Measurements from ENCODE around the gene PPP1R1B. TPM values are rescaled to one million over a fixed set of nuclear protein-coding genes. Genes with fewer than 3 reads are reported as not detected.

Gene PPP1R1B
- total RNA-seq, 4 donors from 2014 or later, result 43.7 to 112 (median 70.4) TPM

GRCh38 chr17:39647256-39647655 lies 20.5 kb downstream of the PPP1R1B start:
- H3K9me3 ChIP-seq, result no peaks in the 10 kb centered on the region
- DNase-seq (ENCODE audit: low spot score in 2 of 2), result no peak
- peaks cover 31% of the 10 kb centered on the region for H3K4me1 ChIP-seq
- H3K27me3 ChIP-seq, result no peaks in the 10 kb centered on the region
- no peak overlapping the region for H3K4me3 ChIP-seq
- TF ChIP-seq CTCF (IDR thresholded peaks at IDR 0.05) (no peak), POLR2AphosphoS5 (IDR thresholded peaks at IDR 0.05) (no peak), POLR2A (IDR thresholded peaks at IDR 0.05) (no peak), EP300 (IDR thresholded peaks at IDR 0.05) (no peak)
- 58% methylated on average over 4 of the region's 5 CpGs for WGBS
- H3K27ac ChIP-seq, result no peak overlapping the region
- no peaks in the 10 kb centered on the region for H3K36me3 ChIP-seq

GRCh38 chr17:39648616-39649366 lies 22.0 kb downstream of the PPP1R1B start:
- peaks cover 27% of the 10 kb centered on the region for H3K4me1 ChIP-seq
- H3K27me3 ChIP-seq, result no peaks in the 10 kb centered on the region
- H3K9me3 ChIP-seq, result no peaks in the 10 kb centered on the region
- DNase-seq (ENCODE audit: low spot score in 2 of 2), result no peak
- no peaks in the 10 kb centered on the region for H3K36me3 ChIP-seq
- no peak overlapping the region for H3K4me3 ChIP-seq
- H3K27ac ChIP-seq, result no peak overlapping the region
- 77% methylated on average over 15 of the region's 15 CpGs for WGBS
- TF ChIP-seq EP300 (IDR thresholded peaks at IDR 0.05), result no peak
- TF ChIP-seq POLR2AphosphoS5 (IDR thresholded peaks at IDR 0.05), result no peak
- no peak for TF ChIP-seq POLR2A (IDR thresholded peaks at IDR 0.05)
- TF ChIP-seq CTCF (IDR thresholded peaks at IDR 0.05), result no peak

GRCh38 chr17:39650121-39650579 lies 23.4 kb downstream of the PPP1R1B start:
- no peaks in the 10 kb centered on the region for H3K27me3 ChIP-seq
- TF ChIP-seq EP300 (IDR thresholded peaks at IDR 0.05) (no peak), CTCF (IDR thresholded peaks at IDR 0.05) (no peak), POLR2A (IDR thresholded peaks at IDR 0.05) (no peak), POLR2AphosphoS5 (IDR thresholded peaks at IDR 0.05) (no peak)
- H3K4me1 ChIP-seq, result peaks cover 25% of the 10 kb centered on the region
- H3K27ac ChIP-seq, result no peak overlapping the region
- H3K36me3 ChIP-seq, result peaks cover 4% of the 10 kb centered on the region
- no peaks in the 10 kb centered on the region for H3K9me3 ChIP-seq
- WGBS, result 84% methylated on average over 11 of the region's 11 CpGs
- H3K4me3 ChIP-seq, result no peak overlapping the region
- no peak for DNase-seq (ENCODE audit: low spot score in 2 of 2)

GRCh38 chr17:39651923-39652586 lies 25.3 kb downstream of the PPP1R1B start:
- WGBS, result 61% methylated on average over 8 of the region's 8 CpGs
- no peak for TF ChIP-seq POLR2AphosphoS5 (IDR thresholded peaks at IDR 0.05)
- TF ChIP-seq EP300 (IDR thresholded peaks at IDR 0.05), result no peak
- TF ChIP-seq CTCF (IDR thresholded peaks at IDR 0.05), result no peak
- no peak for TF ChIP-seq POLR2A (IDR thresholded peaks at IDR 0.05)
- Histone ChIP-seq H3K27me3 (no peaks in the 10 kb centered on the region), H3K4me3 (no peak overlapping the region), H3K27ac (no peak overlapping the region), H3K4me1 (peaks cover 25% of the 10 kb centered on the region), H3K9me3 (no peaks in the 10 kb centered on the region), H3K36me3 (peaks cover 18% of the 10 kb centered on the region)
- no peak for DNase-seq (ENCODE audit: low spot score in 2 of 2)

- TF ChIP-seq POLR2AphosphoS5 (IDR thresholded peaks at IDR 0.05), result no peak
- no peak for TF ChIP-seq POLR2A (IDR thresholded peaks at IDR 0.05)
- no peak for TF ChIP-seq CTCF (IDR thresholded peaks at IDR 0.05)
- no peak for TF ChIP-seq EP300 (IDR thresholded peaks at IDR 0.05)
- H3K27ac ChIP-seq, result peak overlapping the region; percentile 28
- H3K36me3 ChIP-seq, result peaks cover 24% of the 10 kb centered on the region
- no peak for DNase-seq (ENCODE audit: low spot score in 2 of 2)
- WGBS, result 55% methylated on average over 7 of the region's 7 CpGs
- no peaks in the 10 kb centered on the region for H3K9me3 ChIP-seq
- H3K4me3 ChIP-seq, result no peak overlapping the region
- H3K4me1 ChIP-seq, result peaks cover 25% of the 10 kb centered on the region
- no peaks in the 10 kb centered on the region for H3K27me3 ChIP-seq
Measured at GRCh38 chr17:39652587-39653315, 26.0 kb downstream of the PPP1R1B start.

Measured in suprapubic skin (tissue), 4 donors.